Fibroblast of the aortic adventitia (primary cell): ENCODE measurements around the gene KATNAL2. TPM values are rescaled to one million over a fixed set of nuclear protein-coding genes. Genes with fewer than 3 reads are reported as not detected.

ENCODE experiments used
- DNase-seq: peaks from one replicate; pipeline ENCODE4 v3.0.0-alpha.2; 2010; ENCODE audit warnings: low read depth
- H3K4me3 ChIP-seq: 2 replicates; pipeline ENCODE4 v1.5.1; 2011; ENCODE audit warnings: low read depth, mild to moderate bottlenecking, control low read depth, low read length, moderate library complexity
- CTCF ChIP-seq: IDR thresholded peaks from 2 replicates; pipeline ENCODE4 v1.5.1; 2011; ENCODE audit warnings: mild to moderate bottlenecking, low read length, control low read depth, inconsistent platforms; ENCODE audit not compliant: insufficient read depth
- small RNA-seq: library from RNA; depleted of rRNA; stranded (forward); fragments of <200 nt; gene quantifications from one replicate; pipeline ENCODE3, GENCODE V24; 2012
- total RNA-seq: library from RNA; depleted of rRNA; stranded (reverse); fragments of >200 nt; gene quantifications from 2 replicates; pipeline ENCODE4 v1.2.3, GENCODE V29; 2012; ENCODE audit warnings: low replicate concordance

KATNAL2 gene
- total RNA-seq, 1 donor: 2.7 TPM

- no peak for TF ChIP-seq CTCF
- DNase-seq: no peak
Observed at GRCh38 chr18:47150824-47151366, 233.5 kb downstream of the KATNAL2 start.

GRCh38 chr18:47151439-47151838, 234.0 kb downstream of the KATNAL2 start:
- peak; percentile 3 for DNase-seq
- TF ChIP-seq CTCF: no peak
- H3K4me3 ChIP-seq: peak overlapping the region; percentile 92

More at GRCh38 chr18:47150824-47151366, 233.5 kb downstream of the KATNAL2 start:
- peak overlapping the region; percentile 92 for H3K4me3 ChIP-seq

Small RNA genes within 50 kb of the gene (small RNA-seq; reads per million reads assigned to genes)
- gene AC012254.4: not detected

Other genes with a start within 250 kb of the KATNAL2 start
- gene ST8SIA5, start 160.5 kb upstream of the KATNAL2 start, total RNA-seq: 0.90 TPM in 1 of 2 replicates, not detected in the other
- 36.4 and 38.5 TPM in 2 replicates for gene PIAS2, start 95 bp upstream of the KATNAL2 start, total RNA-seq
- gene ELOA2, start 118.0 kb downstream of the KATNAL2 start, total RNA-seq: not detected in 2 replicates
- 24.3 and 49.7 TPM in 2 replicates for gene HDHD2, start 232.9 kb downstream of the KATNAL2 start, total RNA-seq